HCT116 (cell line): ENCODE data around the gene MRPL41. TPM values are rescaled to one million over a fixed set of nuclear protein-coding genes. Genes with fewer than 3 reads are reported as not detected.

Experiments
- ATAC-seq: fragments of 200-7000 bp; cut with Tn5 transposase; 2 replicates; pipeline ENCODE4 v1.9.1; 2020; ENCODE audit warnings: mild to moderate bottlenecking, moderate library complexity
- BruUV-seq: library from RNA; stranded (reverse); fragments of 400-500 nt; replicated peaks from 2 replicates; lab custom pipeline; 2021; lab: Mats Ljungman, UMichigan
- CTCF ChIA-PET: fragments of 300-600 bp; sonication (Branson Sonifier 250); formaldehyde crosslinking; loops from one replicate; lab custom pipeline; 2021; ENCODE audit warnings: antibody characterized with exemption; lab: Charles Lee
- POLR2A ChIA-PET: fragments of 300-600, 350-600 bp; sonication (Branson Sonifier 250); formaldehyde crosslinking; loops from one replicate; lab custom pipeline; 2021; ENCODE audit warnings: antibody characterized with exemption; lab: Charles Lee
- RAD21 ChIA-PET, 2 experiments: fragments of 300-600 bp; sonication (Branson Sonifier 250); formaldehyde crosslinking; loops; one replicate each; lab custom pipeline; 2023; ENCODE audit warnings: low total read pairs in 2 of 2; ENCODE audit not compliant: uncharacterized antibody in 2 of 2, unreplicated experiment in 2 of 2, low non-redundant PET in 1 of 2; lab: Charles Lee
- DNase-seq: peaks from one replicate; pipeline ENCODE4 v3.0.0-alpha.2; 2010; ENCODE audit warnings: low read depth, low spot score
- H2AFZ ChIP-seq: fragments of 200-600 bp; shearing (Covaris generic), sonication (generic); 2 replicates; pipeline ENCODE4 v1.6.1; 2017; ENCODE audit warnings: low read depth, mixed run types, mixed read lengths, antibody characterized with exemption, low read length; ENCODE audit not compliant: poor library complexity, severe bottlenecking
- H3K27ac ChIP-seq: 2 replicates; pipeline ENCODE4 v1.5.1; 2012; ENCODE audit warnings: low read depth, low read length
- H3K27me3 ChIP-seq: fragments of 200-600 bp; sonication (generic); 2 replicates; pipeline ENCODE4 v1.6.1; 2016; ENCODE audit warnings: mixed run types, low read length, mixed read lengths; ENCODE audit not compliant: insufficient read depth
- H3K36me3 ChIP-seq, 2 experiments: fragments of 200-500 bp in 1 of 2; fragments of 200-600 bp in 1 of 2; sonication (Bioruptor generic) in 1 of 2; sonication (generic) in 1 of 2; 2 replicates each; pipeline versions ENCODE4 v1.5.1 to v1.6.1; 2014 to 2016; ENCODE audit warnings: low read length in 2 of 2, inconsistent platforms in 1 of 2, mixed read lengths in 1 of 2, mixed run types in 1 of 2; ENCODE audit not compliant: insufficient read depth in 2 of 2, control insufficient read depth in 1 of 2
- H3K4me1 ChIP-seq, 2 experiments: fragments of 200-600 bp in 1 of 2; sonication (generic) in 1 of 2; 2 replicates each; pipeline versions ENCODE4 v1.5.1 to v1.6.1; 2012 to 2017; ENCODE audit warnings: low read length in 2 of 2, inconsistent platforms in 1 of 2, mild to moderate bottlenecking in 1 of 2, mixed read lengths in 1 of 2, mixed run types in 1 of 2, moderate library complexity in 1 of 2; ENCODE audit not compliant: insufficient read depth in 2 of 2, control insufficient read depth in 1 of 2
- H3K4me2 ChIP-seq: fragments of 200-600 bp; sonication (generic); 2 replicates; pipeline ENCODE4 v1.6.1; 2017; ENCODE audit warnings: mixed run types, low read length, mixed read lengths
- H3K4me3 ChIP-seq, 2 experiments: fragments of 200-600 bp in 1 of 2; sonication (generic) in 1 of 2; replicated peaks in 1 of 2; 2 replicates each; pipeline ENCODE4 v1.5.1; 2011 to 2016; ENCODE audit warnings: low read length in 2 of 2, control low read depth in 1 of 2, low read depth in 1 of 2, mild to moderate bottlenecking in 1 of 2, mixed read lengths in 1 of 2, mixed run types in 1 of 2
- H3K79me2 ChIP-seq: fragments of 200-600 bp; sonication (generic); 2 replicates; pipeline ENCODE4 v1.6.1; 2017; ENCODE audit warnings: mild to moderate bottlenecking, mixed run types, low read length, moderate library complexity, mixed read lengths; ENCODE audit not compliant: insufficient read depth
- H3K9ac ChIP-seq: fragments of 200-600 bp; sonication (generic); 2 replicates; pipeline ENCODE4 v1.6.1; 2016; ENCODE audit warnings: low read length, mixed read lengths
- H3K9me2 ChIP-seq: fragments of 200-600 bp; sonication (generic), shearing (Covaris generic); 2 replicates; pipeline ENCODE4 v1.6.1; 2017; ENCODE audit warnings: mixed run types, mild to moderate bottlenecking, moderate library complexity; ENCODE audit not compliant: insufficient read depth
- H3K9me3 ChIP-seq, 2 experiments: fragments of 200-500 bp in 1 of 2; fragments of 200-600 bp in 1 of 2; sonication (Bioruptor generic) in 1 of 2; sonication (generic) in 1 of 2; 2 replicates each; pipeline ENCODE4 v1.6.1; 2014 to 2017; ENCODE audit warnings: low read length in 2 of 2, mixed read lengths in 2 of 2, inconsistent platforms in 1 of 2, low read depth in 1 of 2, mild to moderate bottlenecking in 1 of 2, mixed run types in 1 of 2, moderate library complexity in 1 of 2; ENCODE audit not compliant: control insufficient read depth in 1 of 2, insufficient read depth in 1 of 2
- H4K20me1 ChIP-seq: fragments of 200-600 bp; sonication (generic), shearing (Covaris generic); 2 replicates; pipeline ENCODE4 v1.6.1; 2017; ENCODE audit warnings: mixed run types, mild to moderate bottlenecking, moderate library complexity; ENCODE audit not compliant: insufficient read depth
- ELF1 ChIP-seq: IDR thresholded peaks from 2 replicates; pipeline ENCODE4 v1.6.1; 2012; ENCODE audit warnings: low read depth, borderline replicate concordance
- EZH2phosphoT487 ChIP-seq: fragments of 200-600 bp; IDR thresholded peaks from 2 replicates; pipeline ENCODE4 v1.6.1; 2018; ENCODE audit warnings: antibody characterized with exemption, borderline replicate concordance
- FOSL1 ChIP-seq: IDR thresholded peaks from 2 replicates; pipeline ENCODE4 v1.6.1; 2012; ENCODE audit warnings: low read depth
- JUND ChIP-seq: IDR thresholded peaks from 2 replicates; pipeline ENCODE4 v1.6.1; 2012
- POLR2A ChIP-seq: IDR thresholded peaks from 2 replicates; pipeline ENCODE4 v1.7.0; 2011; ENCODE audit warnings: borderline replicate concordance; ENCODE audit not compliant: insufficient read depth, insufficient read length; ENCODE audit errors: extremely low read depth
- RAD21 ChIP-seq: IDR thresholded peaks from 2 replicates; pipeline ENCODE4 v1.6.1; 2012; ENCODE audit warnings: low read depth, mild to moderate bottlenecking
- SIN3A ChIP-seq: IDR thresholded peaks from 2 replicates; pipeline ENCODE4 v1.6.1; 2012; ENCODE audit warnings: low read depth
- TCF7L2 ChIP-seq: IDR thresholded peaks from 2 replicates; pipeline ENCODE4 v1.7.0; 2011; ENCODE audit warnings: borderline replicate concordance, inconsistent platforms; ENCODE audit not compliant: insufficient read depth, insufficient read length; ENCODE audit errors: extremely low read depth
- ZFX ChIP-seq: fragments of 450-650 bp; IDR thresholded peaks from 2 replicates; pipeline ENCODE4 v1.6.1; 2017
- ZNF274 ChIP-seq: fragments of 200-500 bp; sonication (Bioruptor generic); IDR thresholded peaks from 2 replicates; pipeline ENCODE4 v1.6.1; 2014; ENCODE audit warnings: mild to moderate bottlenecking, low read depth, low read length, inconsistent platforms
- intact Hi-C: fragments of 100-400 bp; cut with micrococcal nuclease; formaldehyde crosslinking; loops from 2 replicates; pipeline ENCODE4 v1.10.0; 2022
- total RNA-seq: library from RNA; stranded (reverse); gene quantifications from one replicate; pipeline ENCODE4 v1.2.1, GENCODE V29; 2021; ENCODE audit not compliant: unreplicated experiment
- TF ChIP-seq, protein P1 (sequence below): IDR thresholded peaks from 2 replicates; pipeline ENCODE4 v1.6.1; 2011; ENCODE audit warnings: mild to moderate bottlenecking, low read length, moderate library complexity; ENCODE audit not compliant: insufficient replicate concordance; ENCODE audit errors: extremely low read depth
- TF ChIP-seq, protein P2 (sequence below): IDR thresholded peaks from 2 replicates; pipeline ENCODE4 v1.6.1; 2012
- TF ChIP-seq, protein P3 (sequence below): IDR thresholded peaks from 2 replicates; pipeline ENCODE4 v1.6.1; 2012; ENCODE audit warnings: low read depth
- TF ChIP-seq, protein P4 (sequence below): IDR thresholded peaks from 2 replicates; pipeline ENCODE4 v1.6.1; 2012

Gene MRPL41
- total RNA-seq, 1 experiment from 2014 or later, result 69.5 TPM

DNA sequence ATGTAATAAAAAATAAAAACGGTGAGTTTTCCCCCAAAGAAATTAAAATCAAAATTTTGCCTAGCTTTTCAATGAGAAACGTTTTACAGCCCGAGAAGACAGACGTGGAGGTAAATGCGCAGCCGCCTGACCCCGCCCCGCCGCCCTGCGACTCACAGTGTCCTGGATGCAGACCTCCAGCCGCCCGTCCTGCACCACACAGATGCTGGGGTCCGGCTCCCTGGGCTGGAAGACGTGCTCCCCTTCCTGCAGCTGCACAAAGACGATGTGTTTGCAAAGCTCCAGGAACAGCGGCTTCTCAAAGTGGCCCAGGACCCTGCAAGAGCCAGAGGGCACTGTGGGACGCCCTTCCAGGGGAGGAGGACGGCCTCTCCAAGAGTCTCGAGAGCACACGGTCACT lies 9.2 kb upstream of the MRPL41 start:
- no peaks in the 10 kb centered on the region for H3K36me3 ChIP-seq
- H3K27ac ChIP-seq, result no peak overlapping the region
- no peak overlapping the region for H2AFZ ChIP-seq
- H3K79me2 ChIP-seq, result no peaks in the 10 kb centered on the region
- no peaks in the 10 kb centered on the region for H4K20me1 ChIP-seq
- H3K9me3 ChIP-seq, result peaks cover 0 to 11% of the 10 kb centered on the region in 2 experiments; a peak in 3 of 4 replicates
- ChIA-PET POLR2A (no interaction called here), CTCF (interaction anchor here (1.7 kb wide), 1 partner anchor 9 kb away, joined by 4 read pairs; the partner anchor contains the start of gene MRPL41), RAD21 (no interaction called here)
- no peaks in the 10 kb centered on the region for H3K27me3 ChIP-seq
- H3K4me2 ChIP-seq, result no peak overlapping the region
- H3K9ac ChIP-seq, result no peak overlapping the region
- TF ChIP-seq, protein P1, sequence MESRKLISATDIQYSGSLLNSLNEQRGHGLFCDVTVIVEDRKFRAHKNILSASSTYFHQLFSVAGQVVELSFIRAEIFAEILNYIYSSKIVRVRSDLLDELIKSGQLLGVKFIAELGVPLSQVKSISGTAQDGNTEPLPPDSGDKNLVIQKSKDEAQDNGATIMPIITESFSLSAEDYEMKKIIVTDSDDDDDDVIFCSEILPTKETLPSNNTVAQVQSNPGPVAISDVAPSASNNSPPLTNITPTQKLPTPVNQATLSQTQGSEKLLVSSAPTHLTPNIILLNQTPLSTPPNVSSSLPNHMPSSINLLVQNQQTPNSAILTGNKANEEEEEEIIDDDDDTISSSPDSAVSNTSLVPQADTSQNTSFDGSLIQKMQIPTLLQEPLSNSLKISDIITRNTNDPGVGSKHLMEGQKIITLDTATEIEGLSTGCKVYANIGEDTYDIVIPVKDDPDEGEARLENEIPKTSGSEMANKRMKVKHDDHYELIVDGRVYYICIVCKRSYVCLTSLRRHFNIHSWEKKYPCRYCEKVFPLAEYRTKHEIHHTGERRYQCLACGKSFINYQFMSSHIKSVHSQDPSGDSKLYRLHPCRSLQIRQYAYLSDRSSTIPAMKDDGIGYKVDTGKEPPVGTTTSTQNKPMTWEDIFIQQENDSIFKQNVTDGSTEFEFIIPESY, result no peak
- TF ChIP-seq RAD21 (no peak), FOSL1 (no peak), EZH2phosphoT487 (no peak), ZNF274 (no peak)
- intact Hi-C loops, result no loop called here
- no peaks in the 10 kb centered on the region for H3K4me1 ChIP-seq
- no peak overlapping the region for H3K4me3 ChIP-seq
- no peaks in the 10 kb centered on the region for H3K9me2 ChIP-seq
- no TSS peak for BruUV-seq
- DNase-seq, result no peak
- no peak for ATAC-seq

DNA sequence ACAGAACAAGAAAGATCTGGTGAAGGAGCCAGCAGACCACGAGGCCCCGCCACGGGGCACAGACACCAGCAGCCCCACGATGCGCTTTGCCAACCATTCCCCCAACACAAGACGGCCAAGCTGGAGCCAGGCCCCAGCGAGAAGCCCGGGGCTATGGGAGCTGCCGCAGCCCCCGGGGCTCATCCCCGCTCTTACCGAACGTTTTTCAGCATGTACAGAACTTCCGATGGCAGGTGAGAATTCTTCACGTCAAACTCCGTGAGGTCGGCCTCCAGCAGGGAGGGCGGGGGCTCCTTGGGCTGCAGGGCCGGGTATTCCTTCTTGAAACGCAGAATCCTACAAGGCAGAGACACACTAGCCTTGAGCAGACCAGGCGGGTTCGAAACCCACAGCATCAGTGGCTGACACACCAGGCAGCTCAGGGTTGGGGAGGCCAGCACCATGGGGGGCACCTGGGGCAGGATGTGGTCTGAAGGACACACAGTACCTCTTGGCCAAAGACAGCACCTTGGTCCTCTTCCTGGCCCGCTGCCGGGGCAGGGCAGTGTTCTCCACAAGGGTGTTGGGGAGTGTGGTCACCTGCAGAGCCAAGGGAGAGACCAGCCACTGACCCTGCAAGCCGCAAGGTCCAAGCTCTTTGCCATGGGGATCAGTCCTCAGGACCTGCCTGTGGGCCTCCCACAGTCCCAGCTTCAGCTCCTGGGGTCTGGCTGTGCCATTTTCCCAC lies 8.3 kb upstream of the MRPL41 start:
- no peaks in the 10 kb centered on the region for H3K79me2 ChIP-seq
- peaks cover 0 to 11% of the 10 kb centered on the region in 2 experiments; a peak in 3 of 4 replicates for H3K9me3 ChIP-seq
- H4K20me1 ChIP-seq, result no peaks in the 10 kb centered on the region
- RAD21 ChIA-PET, result no interaction called here
- no peak overlapping the region for H3K9ac ChIP-seq
- no peak for DNase-seq
- H3K4me3 ChIP-seq, result no peak overlapping the region
- POLR2A ChIA-PET, result no interaction called here
- BruUV-seq, result no TSS peak
- H3K9me2 ChIP-seq, result no peaks in the 10 kb centered on the region
- H3K36me3 ChIP-seq, result no peaks in the 10 kb centered on the region
- ATAC-seq, result no peak; the same call in 1 of the 2 replicates
- H3K4me2 ChIP-seq, result no peak overlapping the region
- CTCF ChIA-PET, result interaction anchor here (1.7 kb wide), 1 partner anchor 8 kb away, joined by 4 read pairs; the partner anchor contains the start of gene MRPL41
- no peak overlapping the region for H2AFZ ChIP-seq
- intact Hi-C loops, result no loop called here
- no peaks in the 10 kb centered on the region for H3K27me3 ChIP-seq
- H3K27ac ChIP-seq, result no peak overlapping the region; the same call in 1 of the 2 replicates
- H3K4me1 ChIP-seq, result no peaks in the 10 kb centered on the region
- TF ChIP-seq TCF7L2 (no peak), ZFX (no peak), ZNF274 (no peak), POLR2A (no peak), ELF1 (no peak), JUND (no peak), SIN3A (no peak)
- TF ChIP-seq, protein P2, sequence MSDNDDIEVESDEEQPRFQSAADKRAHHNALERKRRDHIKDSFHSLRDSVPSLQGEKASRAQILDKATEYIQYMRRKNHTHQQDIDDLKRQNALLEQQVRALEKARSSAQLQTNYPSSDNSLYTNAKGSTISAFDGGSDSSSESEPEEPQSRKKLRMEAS, result no peak
- TF ChIP-seq, protein P3, sequence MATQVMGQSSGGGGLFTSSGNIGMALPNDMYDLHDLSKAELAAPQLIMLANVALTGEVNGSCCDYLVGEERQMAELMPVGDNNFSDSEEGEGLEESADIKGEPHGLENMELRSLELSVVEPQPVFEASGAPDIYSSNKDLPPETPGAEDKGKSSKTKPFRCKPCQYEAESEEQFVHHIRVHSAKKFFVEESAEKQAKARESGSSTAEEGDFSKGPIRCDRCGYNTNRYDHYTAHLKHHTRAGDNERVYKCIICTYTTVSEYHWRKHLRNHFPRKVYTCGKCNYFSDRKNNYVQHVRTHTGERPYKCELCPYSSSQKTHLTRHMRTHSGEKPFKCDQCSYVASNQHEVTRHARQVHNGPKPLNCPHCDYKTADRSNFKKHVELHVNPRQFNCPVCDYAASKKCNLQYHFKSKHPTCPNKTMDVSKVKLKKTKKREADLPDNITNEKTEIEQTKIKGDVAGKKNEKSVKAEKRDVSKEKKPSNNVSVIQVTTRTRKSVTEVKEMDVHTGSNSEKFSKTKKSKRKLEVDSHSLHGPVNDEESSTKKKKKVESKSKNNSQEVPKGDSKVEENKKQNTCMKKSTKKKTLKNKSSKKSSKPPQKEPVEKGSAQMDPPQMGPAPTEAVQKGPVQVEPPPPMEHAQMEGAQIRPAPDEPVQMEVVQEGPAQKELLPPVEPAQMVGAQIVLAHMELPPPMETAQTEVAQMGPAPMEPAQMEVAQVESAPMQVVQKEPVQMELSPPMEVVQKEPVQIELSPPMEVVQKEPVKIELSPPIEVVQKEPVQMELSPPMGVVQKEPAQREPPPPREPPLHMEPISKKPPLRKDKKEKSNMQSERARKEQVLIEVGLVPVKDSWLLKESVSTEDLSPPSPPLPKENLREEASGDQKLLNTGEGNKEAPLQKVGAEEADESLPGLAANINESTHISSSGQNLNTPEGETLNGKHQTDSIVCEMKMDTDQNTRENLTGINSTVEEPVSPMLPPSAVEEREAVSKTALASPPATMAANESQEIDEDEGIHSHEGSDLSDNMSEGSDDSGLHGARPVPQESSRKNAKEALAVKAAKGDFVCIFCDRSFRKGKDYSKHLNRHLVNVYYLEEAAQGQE, result no peak
- TF ChIP-seq, protein P4, sequence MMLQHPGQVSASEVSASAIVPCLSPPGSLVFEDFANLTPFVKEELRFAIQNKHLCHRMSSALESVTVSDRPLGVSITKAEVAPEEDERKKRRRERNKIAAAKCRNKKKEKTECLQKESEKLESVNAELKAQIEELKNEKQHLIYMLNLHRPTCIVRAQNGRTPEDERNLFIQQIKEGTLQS, result no peak
